ENCODE measurements around the gene ZYX.

DNA sequence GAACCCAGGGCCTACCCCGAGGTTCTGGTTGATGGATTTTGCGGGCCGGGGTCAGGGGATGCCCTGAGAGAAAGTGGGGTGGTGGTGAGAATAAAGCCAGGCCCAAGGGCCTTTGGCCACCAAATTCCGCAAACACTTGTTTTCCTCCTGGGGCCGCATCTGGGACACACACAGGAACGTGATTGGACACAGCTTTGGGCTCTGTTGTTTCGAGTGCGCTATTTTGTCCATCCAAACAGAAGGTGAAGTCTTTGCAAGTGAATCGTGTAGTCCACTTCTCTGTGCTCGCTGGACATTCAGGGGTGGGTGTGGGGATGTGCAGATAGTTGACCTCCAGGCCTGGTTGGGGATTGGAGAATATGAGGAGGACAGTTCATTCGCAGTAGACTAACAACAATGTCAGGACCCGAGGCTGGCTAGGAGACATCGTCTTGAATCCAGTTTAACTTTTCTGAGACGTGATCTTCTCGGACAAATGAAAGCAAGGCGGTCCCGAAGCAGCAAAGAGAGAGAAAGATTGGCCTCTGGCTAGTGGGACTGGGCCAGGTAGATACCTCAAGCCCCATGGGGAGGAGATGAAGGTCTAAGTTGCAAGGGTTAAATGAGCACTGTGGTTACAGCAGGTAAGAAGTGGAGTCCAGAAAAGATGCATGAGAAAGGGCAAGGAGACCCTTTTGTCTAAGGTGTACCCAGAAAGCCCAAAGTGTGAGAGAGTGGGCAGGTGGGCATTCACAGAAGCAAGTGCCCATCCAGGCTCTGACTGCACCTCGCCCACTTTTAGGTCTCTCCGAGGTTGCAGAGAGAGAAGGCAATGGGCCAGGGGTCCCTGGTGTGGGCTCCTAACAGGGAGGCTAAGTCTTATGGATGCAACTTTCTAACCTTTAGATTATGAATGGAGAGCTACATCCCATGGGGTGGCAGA, 17.9 kb upstream of the ZYX start:
- TF ChIP-seq POLR2AphosphoS5 (IDR thresholded peaks at IDR 0.05) = no peak
- TF ChIP-seq POLR2A (IDR thresholded peaks at IDR 0.05) = no peak
- TF ChIP-seq CTCF (IDR thresholded peaks at IDR 0.05) = no peak
- TF ChIP-seq EP300 (IDR thresholded peaks at IDR 0.05) = no peak

Data from suprapubic skin (tissue), 4 donors.